ENCODE results near the gene KIAA1143. TPM values are rescaled to one million over a fixed set of nuclear protein-coding genes. Genes with fewer than 3 reads are reported as not detected.

KIAA1143 gene
- total and polyA plus RNA-seq, 2 of the 13 experiments (the other 11 are each of a cell fraction or from before 2014, with no cell fraction given): 9.9 to 27.2 TPM

- TF ChIP-seq ZNF318 (CRISPR knock-in tag; IDR thresholded peaks at IDR 0.05): no peak
- no peak for TF ChIP-seq ZNF597 (CRISPR knock-in tag; IDR thresholded peaks at IDR 0.05)
- TF ChIP-seq RAD21 (CRISPR knock-in tag; IDR thresholded peaks at IDR 0.05): 0 out of 2 replicates have a peak, but pooled peaks have one; percentile 22
- TF ChIP-seq ZNF562 (CRISPR knock-in tag; IDR thresholded peaks at IDR 0.05; ENCODE audit: borderline replicate concordance): no peak
- TF ChIP-seq PCBP2 (optimal IDR thresholded peaks at IDR 0.05; ENCODE audit: low read depth, low read length, poor library complexity, severe bottlenecking): no peak
- TF ChIP-seq ZNF570 (CRISPR knock-in tag; IDR thresholded peaks at IDR 0.05; ENCODE audit: borderline replicate concordance): no peak
- no peak; the same call in 1 of the 2 replicates for TF ChIP-seq SP2 (CRISPR knock-in tag; IDR thresholded peaks at IDR 0.05)
- no peak for TF ChIP-seq EHMT2 (IDR thresholded peaks at IDR 0.05; ENCODE audit: borderline replicate concordance, low read depth, low read length)
- no peak for TF ChIP-seq ZNF138 (CRISPR knock-in tag; IDR thresholded peaks at IDR 0.05; ENCODE audit: low read depth)
- peak; percentile 92 for TF ChIP-seq ZNF253 (CRISPR knock-in tag; IDR thresholded peaks at IDR 0.05; ENCODE audit: borderline replicate concordance)
- no peak for TF ChIP-seq RBM22 (optimal IDR thresholded peaks at IDR 0.05; ENCODE audit: low read length)
- TF ChIP-seq SPEN (CRISPR knock-in tag; IDR thresholded peaks at IDR 0.05; ENCODE audit: low read depth): peak; percentile 91
- peak; percentile 53; the same call in 1 of the 2 replicates for TF ChIP-seq FOXP4 (CRISPR knock-in tag; IDR thresholded peaks at IDR 0.05)
- no peak for TF ChIP-seq ZSCAN25 (CRISPR knock-in tag; IDR thresholded peaks at IDR 0.05)
Measured at GRCh38 chr3:44761424-44762169, at the start of gene KIAA1143, which contains the start of gene KIF15 (continued).

Data from HepG2 (cell line).